ENCODE data around the gene HIGD1A.

HIGD1A gene

DNA sequence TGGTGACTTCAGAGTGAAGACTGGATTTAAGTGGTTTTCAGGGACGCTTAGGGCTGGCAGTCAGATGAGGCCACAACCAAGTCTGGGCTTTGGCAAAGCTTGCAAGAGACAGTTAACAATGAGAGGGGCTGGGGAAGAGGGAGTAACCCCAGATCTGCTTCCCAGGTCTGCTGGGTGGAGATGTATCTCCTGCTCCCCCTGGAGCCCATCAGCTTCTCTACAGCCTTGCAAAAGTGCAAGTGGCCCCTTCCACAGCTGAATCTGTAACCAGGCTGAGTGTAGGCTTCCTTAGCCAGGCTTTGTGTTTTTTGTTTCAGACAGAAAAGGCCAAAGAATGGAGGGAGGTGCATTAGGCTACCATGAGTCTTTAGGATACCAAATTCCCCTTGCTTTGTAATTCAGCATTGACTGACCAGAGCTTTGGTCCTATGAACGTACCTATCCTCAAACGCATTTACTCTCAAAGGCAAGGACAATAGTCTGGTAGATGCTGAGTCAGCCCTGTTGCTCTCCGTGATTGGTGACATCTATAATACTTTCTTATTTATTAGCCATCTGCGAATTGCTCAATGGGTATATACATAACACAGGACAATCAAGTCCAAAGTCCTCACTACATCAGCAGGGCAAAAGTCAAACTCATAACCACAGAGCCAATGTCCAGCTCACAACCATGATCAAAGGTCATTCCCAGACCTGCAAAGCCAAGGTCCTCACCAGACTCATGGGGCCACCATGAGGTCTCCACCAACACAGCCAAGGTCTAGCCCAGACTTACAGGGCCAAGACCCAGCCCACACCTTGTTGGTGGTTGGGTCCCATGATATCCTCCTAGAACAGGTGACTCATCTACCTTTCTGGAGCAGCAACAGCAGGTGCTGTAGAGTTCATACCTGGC, 48.4 kb downstream of the HIGD1A start:
- no peak for DNase-seq (ENCODE audit: low read depth)

DNA sequence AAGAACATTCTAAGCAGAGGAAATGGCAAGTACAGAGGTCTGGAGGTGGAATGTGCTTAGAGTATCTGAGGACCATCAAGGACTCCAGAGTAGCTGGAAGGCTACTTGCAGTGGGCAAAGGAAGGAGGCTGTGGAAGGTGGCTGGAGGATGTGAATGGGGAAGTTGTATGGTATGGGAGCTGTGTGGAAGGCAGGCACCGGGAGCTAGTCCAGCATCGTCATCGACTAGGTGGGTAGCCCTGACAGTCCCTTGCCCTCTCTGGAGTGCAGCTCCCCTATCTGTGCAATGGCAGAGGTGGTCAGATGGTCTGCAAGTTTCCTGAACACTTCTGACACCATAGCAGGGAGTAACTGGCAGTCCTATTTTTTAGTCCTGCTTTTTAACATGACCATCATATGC, 50.5 kb downstream of the HIGD1A start:
- DNase-seq (ENCODE audit: low read depth): no peak

DNA sequence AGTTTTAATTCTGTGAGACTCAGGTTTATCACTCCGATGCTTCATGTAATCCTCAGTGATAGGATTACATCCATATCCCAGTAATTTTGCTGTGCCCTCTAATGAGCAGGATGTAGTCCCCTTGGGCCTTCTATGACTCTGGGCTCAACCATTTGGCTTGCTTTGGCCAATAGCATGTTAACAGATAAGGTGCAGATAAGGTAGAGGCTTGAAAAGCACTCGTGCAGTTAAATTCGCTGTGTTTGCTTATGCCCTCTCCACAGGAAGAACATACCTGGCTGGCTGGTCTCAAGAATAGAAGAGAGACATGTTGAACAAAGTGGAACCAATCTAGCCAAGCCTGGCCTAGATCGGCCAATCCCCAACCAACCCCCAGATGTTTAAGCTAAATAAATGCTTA, 51.3 kb downstream of the HIGD1A start:
- no peak for DNase-seq (ENCODE audit: low read depth)

DNA sequence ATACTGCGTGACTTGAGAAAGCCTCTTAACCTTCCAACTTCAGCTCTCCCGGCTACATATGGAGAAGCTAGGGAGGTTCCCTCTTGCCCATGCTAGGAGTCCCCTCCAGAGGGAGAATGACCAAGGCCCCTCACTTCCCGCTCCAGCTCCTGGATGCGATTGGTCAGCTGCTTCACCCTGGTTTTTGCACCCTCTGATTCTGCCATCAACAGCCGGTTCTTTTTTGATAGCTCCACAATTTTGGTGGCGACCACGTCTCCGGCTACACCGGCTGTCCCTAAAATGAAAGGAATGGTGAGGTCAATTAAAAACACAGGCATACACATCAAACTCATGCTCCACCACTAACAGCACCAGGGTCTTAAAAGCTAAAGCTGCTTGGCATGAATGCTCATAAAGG, 51.8 kb downstream of the HIGD1A start:
- DNase-seq (ENCODE audit: low read depth): no peak

DNA sequence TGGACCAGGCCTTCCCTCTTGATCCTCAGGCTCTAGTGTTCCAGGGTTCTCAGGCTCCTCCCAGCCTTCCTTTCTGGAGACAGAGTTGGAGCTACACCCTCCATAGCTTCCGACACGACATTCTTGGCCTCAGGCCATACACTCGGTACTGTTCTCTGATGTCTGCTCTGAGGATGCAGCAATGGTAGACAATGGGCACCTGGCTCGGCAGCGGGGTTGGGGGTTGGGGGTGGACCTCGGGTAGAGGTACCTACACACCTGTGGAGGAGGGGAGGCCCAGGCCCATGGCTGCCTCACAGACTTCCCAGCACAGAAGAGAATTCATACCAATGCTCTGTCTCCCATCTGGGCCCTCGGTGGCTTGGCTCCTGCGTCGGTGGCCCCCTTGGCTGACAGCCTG, 52.7 kb downstream of the HIGD1A start:
- no peak for DNase-seq (ENCODE audit: low read depth)

DNA sequence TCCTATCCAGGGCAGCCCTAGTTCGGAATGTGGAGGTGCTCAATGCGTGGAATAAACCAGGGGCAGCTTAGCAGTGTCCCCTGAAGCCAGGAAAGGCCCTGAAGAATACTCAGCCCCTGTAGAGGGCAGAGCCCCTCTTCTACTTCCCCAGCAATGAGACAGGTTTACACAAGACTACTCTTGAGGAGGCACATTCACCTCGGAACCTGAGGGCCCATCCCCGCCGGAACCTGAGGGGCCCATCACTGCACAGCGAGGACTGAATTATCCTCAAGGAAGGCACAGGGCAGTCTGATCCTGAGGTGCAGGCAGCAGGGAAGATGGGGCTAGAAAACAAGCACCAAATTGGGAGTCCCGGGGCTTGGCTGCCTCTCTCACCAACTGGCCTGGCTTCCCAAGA, 53.5 kb downstream of the HIGD1A start:
- DNase-seq (ENCODE audit: low read depth): no peak

DNA sequence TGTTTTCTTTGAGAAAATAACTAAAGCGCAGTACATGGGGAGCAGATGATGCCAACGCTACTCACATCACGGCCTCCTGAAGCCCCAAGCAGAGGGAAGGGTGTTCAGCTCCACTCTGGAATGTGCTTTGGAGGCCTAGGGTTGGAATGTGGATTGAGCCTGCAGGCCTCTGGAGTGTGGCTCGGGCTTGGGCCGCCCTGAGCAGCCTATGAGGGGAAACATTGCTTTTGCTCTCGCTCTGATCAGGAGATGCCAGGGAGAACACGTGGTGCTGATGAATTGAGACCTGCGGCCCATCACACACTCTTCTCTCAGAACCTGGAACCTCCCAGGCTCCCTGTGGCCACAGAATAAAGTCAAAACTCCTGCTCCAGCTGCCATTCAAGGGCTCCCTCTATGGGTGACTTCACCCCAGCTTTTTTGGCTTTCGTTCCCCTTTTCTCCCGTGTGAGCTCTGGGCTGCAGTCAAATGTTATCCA, 54.5 kb downstream of the HIGD1A start:
- DNase-seq (ENCODE audit: low read depth): no peak

DNA sequence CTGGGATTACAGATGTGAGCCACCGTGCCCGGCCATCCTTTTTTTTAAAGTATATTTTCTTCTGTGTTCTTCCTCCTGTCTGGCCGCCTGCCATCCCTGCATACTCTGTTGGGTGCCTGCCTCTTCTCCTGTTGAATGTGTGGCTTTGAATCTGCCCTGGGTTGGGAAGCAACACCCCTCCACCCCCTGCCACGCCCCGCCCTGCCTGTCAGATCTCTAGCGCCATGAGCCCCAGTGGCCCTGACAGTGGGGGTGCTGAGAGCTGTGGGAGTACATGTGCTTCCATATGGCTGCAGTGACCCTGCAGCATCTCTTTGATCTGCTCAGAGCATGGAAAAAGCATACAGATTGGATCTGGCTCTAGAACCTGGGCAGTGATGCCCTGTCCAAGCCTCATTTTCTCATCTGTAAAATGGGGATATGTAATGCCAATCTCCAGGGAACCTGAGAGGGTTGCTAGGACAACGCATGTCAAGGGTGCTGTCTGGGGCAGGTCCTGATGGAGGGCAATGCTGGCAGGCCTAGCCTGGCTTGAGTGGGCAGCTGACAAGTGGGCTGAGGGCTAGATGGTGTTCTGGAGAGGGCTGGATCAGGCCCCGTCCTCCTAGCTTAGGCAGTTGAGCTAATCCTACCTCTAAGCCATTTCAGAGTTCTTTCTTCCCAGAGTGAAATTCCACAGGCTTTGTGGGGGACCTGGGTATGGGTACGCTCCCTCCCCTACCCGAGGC, 55.1 kb downstream of the HIGD1A start:
- no peak for DNase-seq (ENCODE audit: low read depth)

DNA sequence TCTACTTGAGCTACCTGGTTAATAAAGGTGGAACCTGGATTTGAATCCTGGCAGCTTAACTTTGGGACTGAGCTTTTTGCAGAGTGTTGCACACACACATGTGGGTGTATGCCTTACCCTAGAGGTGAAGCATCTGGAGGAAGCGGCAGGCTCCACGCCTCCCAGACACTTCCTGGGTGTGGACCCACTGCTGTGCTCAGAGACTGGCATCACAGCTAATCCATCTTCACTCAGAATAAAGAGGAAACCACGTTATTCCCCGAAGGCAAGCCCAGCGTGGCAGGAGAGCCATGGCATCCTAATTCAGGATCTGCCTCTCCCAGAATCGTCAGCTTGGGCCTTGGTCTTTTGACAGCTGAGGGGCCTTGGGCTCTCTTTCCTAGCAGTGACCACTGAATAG, 56.7 kb downstream of the HIGD1A start:
- DNase-seq (ENCODE audit: low read depth): no peak

DNA sequence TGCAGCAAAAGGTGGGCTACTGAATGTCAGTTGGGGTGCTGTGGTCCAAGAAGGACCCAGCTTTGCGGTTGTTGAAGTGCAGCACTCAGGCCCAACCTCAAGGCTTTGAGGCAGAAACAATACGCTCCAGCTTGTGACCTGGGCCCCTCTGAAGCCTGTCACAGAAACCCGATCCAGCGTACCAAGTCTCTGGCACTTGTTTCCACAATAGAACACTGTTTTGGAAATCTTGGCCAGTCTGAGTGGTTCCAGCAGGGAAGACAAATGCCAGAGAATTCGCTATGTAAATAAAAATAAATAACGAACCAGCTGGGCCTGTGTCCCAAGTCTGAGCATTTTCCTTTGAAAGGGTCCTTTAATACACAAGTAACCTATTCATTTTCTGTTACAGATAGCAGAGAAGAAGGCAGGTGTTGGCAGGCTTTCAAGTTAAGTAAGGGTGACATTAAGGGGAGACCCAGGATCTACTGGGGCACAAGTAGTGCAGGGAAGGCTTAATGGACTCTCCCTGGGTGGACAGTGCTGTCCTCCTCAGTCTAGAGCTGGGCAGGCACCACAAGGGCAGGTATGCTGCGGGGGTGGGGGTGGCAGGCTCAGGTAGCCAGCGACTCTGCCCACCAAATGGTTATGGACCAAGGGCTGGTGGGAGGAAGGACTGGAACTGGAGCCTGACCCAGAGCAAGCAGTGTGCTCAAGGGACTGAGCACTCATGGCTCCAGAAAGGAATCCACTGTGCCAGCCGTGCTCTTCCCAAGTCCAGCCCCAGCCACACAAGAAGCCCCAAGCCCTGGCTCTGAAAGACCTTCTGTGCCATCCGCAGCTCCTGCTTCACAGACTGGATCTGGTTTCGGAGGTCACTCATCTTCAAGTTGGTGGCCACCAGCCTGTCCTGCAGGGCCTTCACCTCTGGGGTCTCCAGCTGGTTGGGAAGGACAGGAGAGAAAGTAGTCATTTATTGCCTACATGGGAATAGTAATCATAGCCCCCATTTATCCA, 57.5 kb downstream of the HIGD1A start:
- DNase-seq (ENCODE audit: low read depth): no peak

DNA sequence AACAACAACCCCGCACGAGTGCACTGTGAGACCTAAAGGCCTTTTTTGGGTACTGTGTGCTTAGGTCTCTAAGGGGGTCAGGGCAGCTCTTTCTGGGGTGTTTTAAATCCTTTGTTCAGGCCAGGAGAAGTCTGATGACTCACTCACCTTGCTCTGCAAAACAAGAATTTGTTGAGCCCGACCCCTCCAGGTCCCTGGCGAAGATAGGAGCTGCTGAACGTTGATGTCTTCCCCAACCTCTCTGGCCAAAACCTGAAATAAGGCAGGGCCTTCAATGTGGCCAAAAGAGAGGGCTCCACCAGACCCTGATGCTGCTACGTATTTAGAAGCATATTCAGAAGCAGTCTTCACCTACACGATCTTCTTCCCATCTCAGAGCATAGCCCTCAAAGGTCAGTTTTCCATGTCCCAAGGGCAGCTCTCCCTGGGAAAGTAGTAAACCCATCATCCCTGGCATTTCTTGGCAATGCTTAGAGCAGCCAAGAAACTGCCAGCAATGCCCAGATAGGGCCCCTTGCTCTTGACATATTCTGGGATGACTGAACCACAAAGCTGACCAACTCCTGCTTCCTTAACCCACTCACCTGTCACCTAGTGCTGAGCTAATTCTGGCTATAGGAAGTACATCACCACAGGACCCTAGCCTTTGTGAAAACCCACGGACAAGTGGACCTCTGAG, 58.4 kb downstream of the HIGD1A start:
- DNase-seq (ENCODE audit: low read depth): no peak

DNA sequence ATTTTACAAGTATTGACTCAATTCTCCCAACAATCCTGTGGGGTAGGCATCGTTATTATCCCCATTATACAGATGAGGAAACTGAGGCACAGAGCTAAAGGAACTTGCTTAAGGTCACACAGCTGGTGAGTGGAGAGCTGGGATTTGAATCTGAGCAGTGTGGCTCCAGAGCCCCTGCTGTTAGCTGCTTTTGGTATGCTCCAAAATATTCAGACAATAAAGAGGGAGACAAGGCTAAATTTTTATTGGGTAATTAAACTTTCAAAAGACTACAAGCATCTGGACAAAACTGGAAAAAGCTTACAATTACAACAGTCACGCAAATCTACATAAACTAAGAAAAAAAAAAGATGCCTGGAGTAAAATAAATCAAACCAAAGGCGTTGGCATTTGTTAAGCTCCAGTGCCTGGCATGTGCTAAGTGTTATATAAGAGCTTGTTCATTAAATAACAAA, 59.0 kb downstream of the HIGD1A start:
- no peak for DNase-seq (ENCODE audit: low read depth)

DNA sequence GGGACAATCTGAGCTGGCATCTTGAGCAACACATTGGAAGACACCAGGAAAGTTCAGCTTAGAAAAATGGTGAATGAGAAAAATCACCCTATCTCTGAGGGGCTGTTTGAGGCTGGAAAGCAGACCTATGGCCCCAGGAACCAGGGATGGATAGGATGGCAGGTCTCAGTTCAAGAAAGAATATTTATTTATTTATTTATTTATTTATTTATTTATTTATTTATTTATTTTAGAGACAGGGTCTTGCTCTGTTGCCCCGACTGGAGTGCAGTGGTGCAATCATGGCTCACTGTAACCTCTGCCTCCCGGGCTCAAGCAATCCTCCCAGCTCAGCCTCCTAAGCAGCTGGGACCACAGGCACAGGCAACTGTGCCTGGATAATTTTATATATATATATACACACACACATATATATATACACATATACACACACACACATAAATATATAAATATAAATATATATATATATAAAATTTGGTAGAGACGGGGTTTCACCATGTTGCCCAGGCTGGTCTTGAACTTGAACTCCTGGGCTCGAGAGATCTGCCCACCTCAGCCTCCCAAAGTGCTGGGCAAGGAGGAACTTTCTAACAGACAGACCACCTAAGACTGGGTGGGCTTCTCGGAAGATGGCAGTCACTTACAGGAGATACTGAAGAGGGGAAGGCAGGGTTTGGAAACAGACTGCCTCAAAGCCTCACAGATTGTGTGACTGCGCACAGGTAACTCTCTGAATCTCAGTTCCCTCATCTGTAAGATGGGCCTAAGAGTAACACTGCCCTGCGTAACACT, 60.9 kb downstream of the HIGD1A start:
- DNase-seq (ENCODE audit: low read depth): no peak

DNA sequence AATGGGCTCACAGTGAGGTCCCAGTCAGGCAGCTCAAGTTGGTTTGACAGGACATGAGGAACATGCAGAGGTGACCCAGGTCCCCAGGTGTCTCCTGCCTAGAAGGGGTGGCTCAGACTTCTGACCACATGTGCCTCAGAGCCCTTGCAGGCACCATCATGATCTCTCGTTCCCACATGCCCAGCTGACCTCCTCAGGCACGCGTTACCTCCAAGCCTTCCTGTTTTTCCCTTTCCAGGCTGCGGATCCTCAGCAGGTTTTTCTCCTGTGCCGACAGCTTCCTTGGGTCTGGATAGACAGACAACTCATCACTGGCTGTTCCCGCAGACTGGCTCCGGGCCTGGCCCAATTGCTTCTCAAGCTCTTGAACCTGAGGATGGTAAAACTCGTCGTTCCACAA, 61.6 kb downstream of the HIGD1A start:
- no peak for DNase-seq (ENCODE audit: low read depth)

DNA sequence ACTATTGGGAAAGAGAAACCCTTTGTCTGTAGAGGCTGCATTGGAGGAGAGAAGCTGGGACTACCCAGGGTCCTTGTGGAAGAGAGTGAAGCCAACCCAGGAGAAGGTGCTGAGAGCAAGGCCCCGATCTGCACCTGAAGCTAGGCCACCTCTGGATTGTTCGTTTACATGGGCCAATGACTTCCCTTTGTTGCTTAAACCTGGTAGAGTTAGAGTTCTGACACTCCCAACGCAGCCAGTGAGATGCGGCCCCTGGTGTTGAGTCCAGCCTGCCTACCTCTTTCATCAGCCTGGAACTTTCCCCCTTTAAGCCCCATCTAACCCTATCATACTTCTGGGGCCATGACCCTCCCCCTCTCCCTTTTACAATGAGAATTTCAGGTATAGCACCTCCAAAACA, 62.0 kb downstream of the HIGD1A start:
- DNase-seq (ENCODE audit: low read depth): no peak

DNA sequence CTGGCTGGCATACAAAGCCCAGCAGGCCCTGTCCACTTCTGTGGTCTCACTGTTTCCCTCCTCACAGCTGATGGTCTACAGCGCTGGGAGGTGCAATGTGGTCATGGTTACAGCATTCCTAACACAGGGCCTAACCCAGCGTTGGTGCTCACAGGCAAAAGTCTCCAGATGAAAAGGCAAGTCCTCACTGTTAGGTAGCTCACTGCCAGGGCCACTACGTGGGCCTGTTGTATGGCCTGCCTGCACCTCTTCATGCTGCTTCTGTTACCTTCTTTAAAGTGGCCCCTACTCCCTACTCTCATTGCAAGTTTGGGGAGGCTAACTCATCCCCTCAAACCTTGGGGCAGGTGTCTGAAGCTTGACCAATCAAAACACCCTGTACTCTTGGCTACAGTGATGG, 62.5 kb downstream of the HIGD1A start:
- DNase-seq (ENCODE audit: low read depth): no peak

DNA sequence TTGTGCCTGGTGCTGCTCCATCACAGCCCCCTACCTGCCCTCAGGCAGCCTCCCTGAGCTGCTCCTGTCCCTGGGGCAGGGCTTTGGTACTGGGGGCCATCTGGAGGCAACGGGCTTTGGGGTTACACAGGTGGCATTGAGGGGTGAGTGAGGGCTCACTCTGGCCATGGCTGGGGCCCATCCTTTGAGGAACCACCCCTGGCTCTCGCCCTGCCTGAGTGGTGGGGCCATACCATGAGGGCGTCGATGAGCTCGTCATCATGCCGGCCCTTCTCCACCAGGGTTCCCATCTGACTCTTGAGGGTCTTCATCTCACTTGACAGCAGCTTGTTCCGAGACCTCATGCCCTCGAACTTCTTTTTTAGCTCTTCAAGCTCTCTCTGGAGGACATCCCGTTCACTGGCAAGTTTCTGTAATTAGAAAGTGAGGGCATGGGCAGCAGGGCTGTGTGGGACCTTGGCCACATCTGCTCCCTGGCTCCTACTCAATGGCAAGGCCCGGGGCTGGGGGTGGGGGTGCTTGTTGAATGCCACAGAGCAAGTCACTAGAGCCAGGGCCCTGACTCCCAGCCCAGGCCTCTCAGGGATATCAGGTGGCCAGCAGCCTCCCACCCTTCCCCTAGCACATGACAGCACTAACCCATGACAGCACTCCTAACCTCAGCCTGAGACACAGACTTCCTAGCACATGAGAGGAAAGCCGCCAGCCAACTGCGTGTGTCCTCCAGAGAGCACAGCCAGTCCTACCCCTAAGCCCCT, 64.7 kb downstream of the HIGD1A start:
- no peak for DNase-seq (ENCODE audit: low read depth)

DNA sequence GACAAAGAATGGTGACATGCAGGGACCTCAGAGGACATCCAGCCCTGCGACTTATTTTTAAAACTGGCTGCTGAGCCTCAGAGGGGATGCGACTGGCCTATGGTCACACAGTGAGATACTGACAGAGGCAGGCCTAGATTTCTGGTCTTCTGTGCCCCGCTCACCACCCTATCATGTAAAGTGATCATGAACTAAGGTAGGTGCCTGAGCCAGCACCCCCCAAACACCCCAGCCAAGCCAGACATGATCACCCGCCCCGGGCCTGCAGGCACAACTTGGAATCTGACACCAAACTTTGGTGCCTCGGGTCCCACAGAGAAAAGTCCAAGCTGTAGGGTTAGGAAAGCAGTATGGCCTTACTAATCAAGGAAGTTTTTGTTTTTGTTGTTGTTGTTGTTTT, 67.8 kb downstream of the HIGD1A start:
- no peak for DNase-seq (ENCODE audit: low read depth)

DNA sequence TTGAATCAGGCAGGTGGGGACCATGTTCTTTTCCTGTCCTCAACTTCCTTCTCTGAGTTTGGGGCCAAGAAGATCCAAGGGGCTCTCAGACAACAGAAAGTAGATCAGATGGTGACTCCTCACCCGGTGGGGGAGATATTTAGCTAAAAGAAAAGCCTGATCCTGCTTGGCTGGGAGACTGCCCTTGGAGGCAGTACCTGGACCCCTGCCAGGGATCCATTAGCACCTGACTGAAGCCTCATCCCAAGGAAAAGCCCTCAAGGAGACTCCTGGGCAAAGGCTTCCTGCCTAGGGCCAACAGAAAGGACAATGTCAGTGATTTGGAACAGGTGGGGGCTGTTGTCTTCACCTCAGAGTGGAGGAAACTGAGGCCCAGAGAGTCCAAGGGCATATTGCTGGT, 68.2 kb downstream of the HIGD1A start:
- no peak for DNase-seq (ENCODE audit: low read depth)

DNA sequence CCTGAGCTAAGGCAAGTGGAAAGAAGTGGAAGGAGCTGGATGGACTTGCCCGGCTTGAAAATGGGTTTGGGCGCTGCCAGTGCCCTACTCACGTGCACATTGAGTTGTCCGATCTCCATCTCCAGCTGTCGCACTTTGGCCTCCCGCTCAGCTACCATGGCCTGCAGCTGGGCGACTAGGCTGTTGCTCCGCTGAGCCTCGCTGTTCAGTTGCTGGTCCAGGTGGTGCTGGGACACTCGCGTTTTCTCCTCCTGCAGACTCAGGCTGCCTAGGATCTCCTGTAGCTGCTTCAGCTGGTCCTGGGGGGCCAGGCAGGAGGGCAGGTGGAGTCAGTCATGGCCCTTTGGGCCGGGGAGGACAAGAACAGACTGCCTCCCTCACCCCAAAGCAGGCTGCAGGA, 68.7 kb downstream of the HIGD1A start:
- DNase-seq (ENCODE audit: low read depth): no peak

All from activated T-cell treated with anti-CD3 and anti-CD28 coated beads for 24 hours (primary cell).